ENCODE results near the gene STRIP1. TPM values are rescaled to one million over a fixed set of nuclear protein-coding genes. Genes with fewer than 3 reads are reported as not detected.

Gene STRIP1
- total RNA-seq, 1 donor, result 56.0 TPM

DNA sequence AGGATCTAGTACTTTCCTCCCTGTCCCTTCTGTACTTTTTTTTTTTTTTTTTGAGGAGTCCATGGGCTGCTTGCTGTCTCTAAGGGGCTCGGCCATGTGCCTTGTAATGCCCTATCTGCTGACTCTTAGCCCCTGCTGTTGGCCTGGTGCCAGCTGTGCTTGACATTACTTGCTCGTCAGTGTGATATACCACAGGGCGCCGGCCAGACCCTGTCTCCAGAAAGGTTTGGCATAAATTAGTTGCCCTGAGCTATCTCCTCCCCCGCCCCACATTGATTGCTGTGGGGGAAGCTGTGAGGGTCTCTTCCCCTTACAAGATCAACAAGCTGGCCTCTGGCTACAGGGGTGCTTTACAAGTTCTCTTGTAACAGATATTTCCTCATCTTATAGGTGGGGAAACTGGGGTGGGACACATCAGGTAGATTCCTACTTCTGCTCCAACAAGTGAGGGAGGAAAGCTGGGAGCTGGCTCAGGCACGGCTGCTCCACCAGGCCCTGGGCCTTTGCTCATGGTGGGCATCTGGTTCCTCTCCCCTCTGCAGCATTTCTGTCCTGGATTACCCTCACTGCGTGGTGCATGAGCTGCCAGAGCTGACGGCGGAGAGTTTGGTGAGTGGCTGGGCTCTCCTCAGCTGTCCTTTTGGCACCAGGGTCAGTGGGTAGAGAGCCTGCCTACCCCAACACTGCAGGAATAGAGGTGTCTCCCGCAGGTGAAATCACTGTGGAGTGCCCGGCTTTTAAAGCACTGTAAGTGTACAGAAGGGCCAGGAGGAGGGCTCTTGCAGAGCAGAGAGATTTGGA lies 15.6 kb downstream of the STRIP1 start:
- no peak for DNase-seq (ENCODE audit: low read depth in 2 of 3, low spot score in 2 of 3)

DNA sequence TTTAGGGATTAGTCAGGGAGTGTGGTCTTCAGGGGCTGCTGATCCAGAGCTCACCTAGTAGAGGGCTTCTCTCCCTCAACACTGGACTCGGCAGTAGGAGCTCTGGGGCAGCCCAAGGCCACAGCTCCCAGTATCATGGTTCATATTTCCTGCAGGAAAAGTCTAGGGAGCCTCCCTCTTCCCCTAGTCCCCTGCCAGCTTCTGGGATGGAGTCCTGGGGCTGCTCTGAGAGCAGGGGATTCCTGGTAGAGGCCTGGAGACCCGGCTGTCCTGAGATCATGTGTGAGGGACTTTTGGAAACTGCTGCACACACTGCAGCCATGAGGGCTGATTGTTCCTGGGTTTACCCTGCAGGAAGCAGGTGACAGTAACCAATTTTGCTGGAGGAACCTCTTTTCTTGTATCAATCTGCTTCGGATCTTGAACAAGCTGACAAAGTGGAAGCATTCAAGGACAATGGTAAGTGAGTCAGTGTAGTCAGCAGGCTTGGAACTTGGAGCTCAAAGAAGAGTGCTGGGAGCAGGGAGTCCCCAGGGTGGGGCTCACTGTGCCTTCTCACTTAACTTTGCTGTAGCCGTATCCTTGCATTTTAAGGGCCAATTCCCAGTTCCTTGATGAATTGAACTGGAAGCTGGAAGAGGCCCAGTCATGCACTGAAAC lies 16.3 kb downstream of the STRIP1 start:
- no peak for DNase-seq (ENCODE audit: low read depth in 2 of 3, low spot score in 2 of 3)

DNA sequence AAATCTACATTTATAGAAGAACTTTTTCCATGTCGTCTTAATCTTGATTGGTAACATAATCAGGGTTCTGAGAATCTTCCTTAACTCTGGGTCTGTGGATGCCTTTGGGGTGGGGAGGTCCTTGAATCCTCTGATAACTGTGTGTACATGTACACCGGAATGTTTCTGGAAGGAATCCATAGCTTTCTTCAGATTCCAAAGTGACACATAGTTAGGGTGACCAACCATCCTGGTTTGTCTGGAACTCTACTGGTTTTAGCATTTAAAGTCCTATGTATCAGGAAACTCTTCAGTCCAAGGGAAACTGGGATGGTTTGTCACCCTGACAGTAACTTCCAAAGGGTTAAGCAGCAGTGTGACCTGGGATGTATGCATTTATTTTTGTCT lies 16.8 kb downstream of the STRIP1 start:
- no peak for DNase-seq (ENCODE audit: low read depth in 2 of 3, low spot score in 2 of 3)

DNA sequence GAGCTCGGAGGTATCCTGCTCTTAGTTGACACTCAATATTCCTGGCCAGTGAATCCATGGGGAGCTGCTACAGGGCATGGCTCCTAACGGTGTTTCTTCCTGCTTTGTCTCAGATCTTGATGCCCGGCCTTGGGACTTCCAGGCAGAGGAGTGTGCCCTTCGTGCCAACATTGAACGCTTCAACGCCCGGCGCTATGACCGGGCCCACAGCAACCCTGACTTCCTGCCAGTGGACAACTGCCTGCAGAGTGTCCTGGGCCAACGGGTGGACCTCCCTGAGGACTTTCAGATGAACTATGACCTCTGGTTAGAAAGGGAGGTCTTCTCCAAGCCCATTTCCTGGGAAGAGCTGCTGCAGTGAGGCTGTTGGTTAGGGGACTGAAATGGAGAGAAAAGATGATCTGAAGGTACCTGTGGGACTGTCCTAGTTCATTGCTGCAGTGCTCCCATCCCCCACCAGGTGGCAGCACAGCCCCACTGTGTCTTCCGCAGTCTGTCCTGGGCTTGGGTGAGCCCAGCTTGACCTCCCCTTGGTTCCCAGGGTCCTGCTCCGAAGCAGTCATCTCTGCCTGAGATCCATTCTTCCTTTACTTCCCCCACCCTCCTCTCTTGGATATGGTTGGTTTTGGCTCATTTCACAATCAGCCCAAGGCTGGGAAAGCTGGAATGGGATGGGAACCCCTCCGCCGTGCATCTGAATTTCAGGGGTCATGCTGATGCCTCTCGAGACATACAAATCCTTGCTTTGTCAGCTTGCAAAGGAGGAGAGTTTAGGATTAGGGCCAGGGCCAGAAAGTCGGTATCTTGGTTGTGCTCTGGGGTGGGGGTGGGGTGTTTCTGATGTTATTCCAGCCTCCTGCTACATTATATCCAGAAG lies 19.4 kb downstream of the STRIP1 start:
- peak in 1 of 3 donors; percentile 58 for DNase-seq (ENCODE audit: low read depth in 2 of 3, low spot score in 2 of 3)

DNA sequence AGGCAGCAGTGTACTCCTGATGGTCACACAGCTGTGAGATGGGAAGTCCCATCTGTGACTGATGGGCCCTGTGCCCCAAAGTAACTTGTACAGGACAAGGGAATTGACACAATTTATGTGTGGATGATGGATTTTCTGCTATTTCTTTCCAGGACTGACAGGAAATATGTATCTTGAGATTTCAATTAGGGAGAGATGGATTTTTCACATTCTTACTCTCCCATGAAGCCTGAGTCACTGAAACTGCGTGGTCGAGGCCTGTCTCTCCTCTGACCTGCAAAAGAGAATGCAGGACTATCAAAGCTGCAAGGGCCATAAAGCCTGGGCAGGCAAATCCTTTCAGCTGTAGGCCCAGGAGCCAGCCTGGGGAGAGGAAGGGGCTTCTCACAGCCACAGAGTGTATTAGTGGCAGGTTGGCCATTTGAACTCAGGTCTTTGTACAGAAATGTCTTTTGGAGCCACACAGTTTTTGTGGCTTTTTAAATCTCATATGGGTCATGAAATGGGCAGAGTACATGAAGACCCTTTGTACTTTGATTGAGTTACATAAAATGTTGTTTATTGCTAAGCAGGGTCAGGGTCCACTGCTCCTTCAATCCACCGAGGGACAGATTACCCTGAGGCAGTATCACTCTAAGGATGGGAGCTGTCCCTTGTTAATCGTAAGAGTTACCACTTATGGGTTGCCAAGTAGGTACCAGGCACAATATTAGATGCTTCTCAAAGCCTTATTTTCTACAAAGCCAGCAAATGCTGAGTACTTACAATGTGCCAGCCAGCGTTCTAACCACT lies 21.3 kb downstream of the STRIP1 start:
- no peak for DNase-seq (ENCODE audit: low read depth in 2 of 3, low spot score in 2 of 3)

DNA sequence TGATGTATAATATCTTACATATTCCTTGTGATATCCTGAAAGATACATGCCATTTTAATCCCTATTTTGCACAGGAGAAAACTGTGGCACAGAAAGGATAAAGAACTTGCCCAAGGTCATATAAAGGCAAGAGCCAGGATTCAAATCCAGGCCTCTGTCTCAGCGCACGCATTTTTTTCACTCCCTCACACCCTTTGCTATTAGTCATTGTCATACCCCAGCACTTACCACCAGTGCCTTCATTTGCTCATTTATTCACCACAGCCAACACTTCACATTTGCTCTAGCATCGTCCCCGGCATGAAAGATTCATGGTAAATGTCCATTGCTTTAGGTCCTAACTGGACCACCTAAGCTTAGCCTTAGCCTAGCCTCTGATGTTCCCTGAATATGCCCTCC lies 21.9 kb downstream of the STRIP1 start:
- DNase-seq (ENCODE audit: low read depth in 2 of 3, low spot score in 2 of 3), result no peak

DNA sequence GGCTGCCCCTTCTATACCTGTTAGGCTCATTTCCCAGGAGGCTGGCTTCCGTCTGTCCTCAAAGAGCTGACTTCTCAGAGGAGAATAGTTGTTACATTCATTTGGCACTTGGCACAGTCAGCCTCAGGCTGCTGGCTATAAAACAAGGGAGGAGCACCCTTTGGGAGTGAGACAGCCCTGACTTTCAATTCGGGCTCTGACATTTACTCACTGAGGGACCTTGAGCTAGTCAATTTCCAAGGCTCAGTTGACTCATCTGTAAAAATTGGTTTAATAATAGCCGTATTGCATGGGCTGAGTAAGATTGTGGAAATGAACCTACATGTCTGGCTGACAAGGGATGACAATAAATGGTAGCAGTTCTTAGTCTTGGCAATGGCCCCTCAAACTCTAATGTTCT lies 22.4 kb downstream of the STRIP1 start:
- no peak for DNase-seq (ENCODE audit: low read depth in 2 of 3, low spot score in 2 of 3)

DNA sequence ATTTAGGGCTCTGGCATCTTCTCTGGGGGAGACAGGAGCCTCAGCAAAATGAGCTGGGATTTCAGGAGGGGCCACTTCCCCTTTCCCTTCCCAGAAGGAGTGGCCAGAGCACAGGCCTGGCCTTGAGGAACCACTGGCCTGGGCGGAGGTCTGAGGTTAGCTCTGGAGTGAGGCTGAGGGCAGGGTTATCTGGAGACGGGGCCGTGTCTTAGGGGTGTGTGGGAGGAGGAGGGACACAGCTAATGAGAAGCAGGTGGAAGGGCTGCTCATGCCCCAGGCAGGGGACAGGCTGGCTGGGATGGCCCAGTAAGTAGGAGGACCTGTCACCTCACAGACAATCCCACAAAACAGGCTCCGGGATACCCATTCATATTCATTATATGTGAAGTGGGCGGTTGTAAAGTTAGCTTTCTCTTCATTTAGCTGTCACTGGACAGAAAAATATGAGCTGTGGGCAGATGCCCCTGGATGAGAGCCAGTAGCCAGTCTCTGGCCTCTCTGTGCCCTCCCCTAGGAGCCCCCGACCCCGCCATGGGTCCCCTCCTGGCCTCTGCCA lies 23.6 kb downstream of the STRIP1 start:
- DNase-seq (ENCODE audit: low read depth in 2 of 3, low spot score in 2 of 3), result no peak

DNA sequence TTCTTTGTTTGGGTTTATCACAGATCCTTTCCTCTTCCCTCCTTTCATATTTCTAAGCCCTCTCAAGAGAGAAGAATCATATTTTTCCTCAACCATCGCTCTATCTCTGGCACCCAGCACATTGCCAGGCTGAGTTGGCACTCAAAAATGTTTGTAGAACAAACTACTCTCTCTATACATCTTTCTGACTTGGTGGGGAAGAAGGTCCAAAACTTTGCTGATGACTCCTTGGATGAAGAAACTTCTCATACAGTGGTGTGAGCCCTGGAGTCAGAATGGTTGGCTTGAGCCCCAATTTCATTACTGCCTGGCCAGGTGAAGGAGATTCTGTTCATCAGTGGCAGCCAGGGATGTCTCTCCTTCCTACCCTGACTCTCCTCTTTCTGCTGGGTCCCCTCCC lies 24.2 kb downstream of the STRIP1 start:
- no peak for DNase-seq (ENCODE audit: low read depth in 2 of 3, low spot score in 2 of 3)

DNA sequence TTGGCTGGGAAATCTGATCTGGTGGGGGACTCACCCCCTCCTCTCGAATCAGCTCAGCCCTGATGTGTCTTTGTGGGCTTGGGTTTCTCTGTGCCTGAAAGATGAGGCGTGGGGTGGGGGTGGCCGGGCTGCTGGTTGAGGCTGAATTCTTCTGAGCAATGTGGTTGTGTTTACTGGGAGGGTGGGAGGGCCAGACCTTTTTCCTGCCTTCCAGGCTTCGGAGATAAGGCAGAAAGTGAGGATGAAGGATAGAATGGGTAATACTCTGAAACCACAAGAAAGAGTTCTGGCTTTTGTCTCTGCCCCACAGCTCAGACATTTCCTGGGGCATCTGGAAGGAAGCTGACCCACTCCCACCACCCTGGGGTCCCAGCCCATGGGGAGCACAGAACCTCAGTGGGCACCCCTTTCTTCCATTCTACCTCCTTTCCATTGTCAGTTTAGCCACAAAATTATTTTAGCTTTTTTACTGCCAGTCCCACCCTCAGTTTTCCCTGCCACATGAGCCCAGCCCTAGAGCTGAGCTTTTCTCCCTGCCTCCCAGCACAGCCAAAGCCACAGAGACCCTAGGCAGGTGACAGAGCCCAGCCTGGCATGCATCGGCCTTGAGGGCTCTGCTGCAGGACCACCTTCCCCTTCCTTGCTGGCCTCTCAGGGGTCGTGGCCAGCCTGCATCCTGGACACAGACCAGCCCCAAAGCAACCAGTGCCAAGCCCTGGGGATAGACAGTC lies 24.9 kb downstream of the STRIP1 start:
- DNase-seq (ENCODE audit: low read depth in 2 of 3, low spot score in 2 of 3), result no peak

DNA sequence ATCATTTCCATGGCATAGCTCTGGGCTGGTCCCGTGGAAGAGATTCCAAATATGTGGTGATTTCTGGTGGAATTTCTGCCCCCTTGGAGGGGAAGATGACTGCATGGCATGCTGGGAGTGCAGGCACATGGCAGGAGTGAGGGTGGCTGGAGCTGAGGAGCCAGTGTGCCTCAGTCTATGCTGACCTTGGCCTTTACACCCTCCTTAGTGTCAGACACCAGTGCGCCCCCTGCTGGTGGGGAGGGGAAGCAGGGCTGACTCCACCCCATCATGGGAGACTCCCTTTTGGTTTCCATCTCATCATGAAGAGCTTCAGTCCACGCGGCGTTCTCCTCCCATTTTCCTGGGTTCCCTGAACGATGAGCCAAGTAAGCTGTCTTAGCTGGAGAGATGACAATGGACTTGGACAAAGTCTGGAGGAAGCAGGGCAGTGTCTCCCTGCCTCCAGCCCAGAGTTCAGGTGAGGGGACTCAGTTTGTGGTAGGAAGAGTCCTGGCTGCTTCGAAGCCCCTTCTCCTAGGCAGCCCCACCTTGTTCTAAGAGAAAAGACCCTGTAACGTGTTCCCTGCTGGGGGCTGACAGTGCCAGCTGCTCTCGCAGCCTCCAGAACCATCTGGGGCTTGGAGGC lies 25.7 kb downstream of the STRIP1 start:
- peak; percentile 41 to 76 (median 50) for DNase-seq (ENCODE audit: low read depth in 2 of 3, low spot score in 2 of 3)

DNA sequence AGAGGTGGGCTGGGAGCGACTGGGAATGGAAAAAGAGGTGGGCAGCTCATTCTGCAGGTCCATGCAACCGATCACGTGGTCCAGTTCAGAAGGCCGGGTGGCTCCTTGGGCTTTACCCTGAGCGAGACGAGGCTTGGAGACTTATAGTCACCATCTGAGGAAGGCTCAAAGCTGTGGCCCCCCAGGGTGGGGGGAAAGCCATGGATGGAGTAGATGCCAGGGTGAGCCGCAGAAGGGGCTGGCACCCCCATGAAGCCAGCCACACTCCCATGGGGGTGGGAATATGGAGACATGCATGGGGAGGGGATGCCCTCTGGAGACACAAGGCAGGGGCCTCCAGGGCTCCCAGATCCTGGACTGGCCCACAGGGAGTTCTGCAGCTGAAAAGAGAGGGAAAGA lies 26.2 kb downstream of the STRIP1 start:
- no peak for DNase-seq (ENCODE audit: low read depth in 2 of 3, low spot score in 2 of 3)

DNA sequence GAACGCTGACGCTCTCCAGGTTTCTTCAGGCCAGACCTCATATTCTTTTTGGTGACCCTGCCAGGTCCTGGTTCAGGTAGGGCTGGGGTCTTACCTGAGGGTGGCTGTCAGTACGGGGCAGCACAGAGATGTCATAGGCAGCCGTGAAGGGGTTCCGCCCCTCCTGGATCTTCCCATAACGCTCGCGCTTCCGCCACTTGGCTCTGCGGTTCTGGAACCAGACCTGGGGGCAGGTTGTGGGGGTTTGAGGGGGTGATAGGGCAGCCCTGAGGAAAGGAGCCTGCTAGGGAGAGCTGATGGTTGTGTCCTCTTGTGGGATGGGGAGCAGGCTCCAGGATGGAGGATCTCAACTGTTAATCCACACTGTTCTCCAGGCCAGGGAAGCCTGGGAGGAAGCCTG lies 26.9 kb downstream of the STRIP1 start:
- no peak for DNase-seq (ENCODE audit: low read depth in 2 of 3, low spot score in 2 of 3)

DNA sequence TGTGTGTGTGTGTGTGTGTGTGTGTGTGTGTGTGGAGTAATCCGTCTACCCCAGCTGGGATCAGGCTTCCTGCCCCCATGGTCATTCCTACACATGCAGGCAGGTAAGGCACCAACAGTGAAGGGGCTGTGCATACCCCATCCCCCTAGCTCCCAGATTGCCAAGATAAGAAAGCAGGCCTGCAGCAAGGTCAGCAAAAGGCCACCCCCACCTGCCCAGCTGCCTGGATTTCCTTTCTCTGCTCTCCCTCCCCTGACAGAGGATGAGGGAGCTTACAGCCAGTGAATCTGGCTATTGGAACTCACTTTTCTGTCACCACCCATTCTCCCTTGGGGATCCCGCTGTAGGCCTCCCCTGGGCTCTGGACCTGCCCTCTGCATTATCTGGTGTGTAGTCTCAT lies 28.2 kb downstream of the STRIP1 start:
- no peak for DNase-seq (ENCODE audit: low read depth in 2 of 3, low spot score in 2 of 3)

DNA sequence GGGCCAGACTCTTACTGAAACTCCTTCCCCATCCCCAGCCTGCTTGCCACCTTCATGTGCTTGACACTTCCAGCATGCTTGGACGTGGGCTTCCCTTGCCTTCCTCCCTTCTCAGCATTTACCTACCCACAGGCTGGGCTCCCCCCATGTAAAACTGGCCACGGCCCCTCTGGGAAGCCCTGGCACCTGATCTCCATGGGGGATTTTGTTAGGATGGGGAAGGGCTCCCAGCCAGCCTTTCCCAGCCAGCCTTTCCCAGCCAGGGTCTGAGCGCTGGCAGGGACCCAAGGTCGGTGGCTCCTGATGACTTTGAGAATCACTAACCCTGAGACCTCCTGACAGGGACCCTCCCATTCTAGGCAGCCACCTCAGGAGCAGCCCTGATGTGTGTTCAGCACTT lies 29.4 kb downstream of the STRIP1 start:
- no peak for DNase-seq (ENCODE audit: low read depth in 2 of 3, low spot score in 2 of 3)

DNA sequence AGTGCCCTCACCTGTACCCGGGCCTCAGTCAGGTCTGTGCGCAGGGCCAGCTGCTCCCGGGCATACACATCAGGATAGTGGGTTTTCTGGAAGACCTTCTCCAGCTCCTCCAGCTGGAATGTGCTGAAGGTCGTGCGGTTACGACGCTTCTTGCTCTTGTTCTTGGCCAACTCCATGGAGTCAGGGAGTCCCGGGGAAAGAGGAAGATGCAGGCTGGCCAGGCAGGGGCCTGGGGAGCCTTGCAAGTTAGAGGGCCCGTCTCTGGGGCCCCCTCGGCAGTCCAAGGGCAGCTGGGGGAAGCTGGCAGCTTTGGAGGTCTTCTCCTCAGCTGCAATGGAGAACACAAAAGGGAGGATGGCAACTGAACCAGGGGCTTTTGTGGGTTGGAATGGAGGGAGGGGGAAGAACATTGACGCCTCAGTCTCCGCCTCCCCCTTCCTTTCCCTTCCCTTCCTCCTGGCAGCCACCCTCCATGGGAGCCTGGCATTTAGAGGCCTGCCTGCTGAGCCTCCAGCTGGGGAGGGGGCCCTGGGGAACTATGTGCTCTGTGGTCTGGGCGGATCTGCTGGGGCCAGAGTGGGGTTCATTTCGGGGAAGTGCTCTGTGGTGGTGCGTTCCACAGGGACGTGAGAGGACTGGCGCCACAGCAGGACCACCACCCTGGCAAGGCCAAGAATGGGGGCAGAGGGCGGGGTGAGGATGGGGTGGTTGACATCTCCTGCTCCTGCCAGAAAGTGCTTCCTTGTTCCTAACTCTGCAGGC lies 30.3 kb downstream of the STRIP1 start:
- no peak for DNase-seq (ENCODE audit: low read depth in 2 of 3, low spot score in 2 of 3)

DNA sequence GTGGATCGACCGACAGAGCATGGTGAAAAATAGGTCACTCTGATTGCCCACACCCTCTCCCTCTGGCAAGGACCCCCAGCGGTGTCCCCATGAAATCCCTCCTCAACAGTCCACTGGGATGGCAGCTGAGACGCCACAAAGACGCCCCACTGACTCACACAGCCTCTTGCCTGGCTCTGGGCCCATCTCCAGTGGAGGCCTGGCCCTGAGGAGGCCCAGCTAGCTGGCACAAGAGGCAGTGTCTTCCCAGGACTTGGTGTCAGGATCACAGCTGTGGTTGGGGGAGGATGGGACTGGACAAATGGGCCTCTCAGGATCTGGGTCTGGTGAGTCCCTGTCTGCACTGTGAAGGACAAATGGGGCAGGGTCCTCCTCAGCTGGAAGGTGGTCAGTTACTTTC lies 31.4 kb downstream of the STRIP1 start:
- DNase-seq (ENCODE audit: low read depth in 2 of 3, low spot score in 2 of 3), result no peak

DNA sequence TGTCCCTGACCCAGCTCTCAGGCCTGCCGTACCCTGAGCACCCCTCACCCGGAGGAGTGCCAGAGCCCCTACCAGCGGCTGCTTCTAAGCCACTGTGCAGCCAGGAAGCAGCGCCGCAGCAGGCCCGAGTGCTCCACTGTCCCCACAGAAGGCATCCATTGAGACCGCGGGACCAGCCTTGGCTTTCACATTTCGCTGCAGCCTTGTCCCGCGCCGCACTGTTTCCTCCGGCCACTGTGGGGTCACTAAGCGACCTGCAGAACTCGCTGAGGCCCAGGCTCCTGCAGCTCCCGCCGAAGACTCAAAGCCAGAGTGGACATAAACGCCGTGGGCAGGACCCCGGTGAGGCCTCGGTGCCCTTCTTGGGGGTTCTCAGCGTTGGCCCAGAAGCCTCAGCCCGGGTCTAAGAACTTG lies 33.1 kb downstream of the STRIP1 start:
- DNase-seq (ENCODE audit: low read depth in 2 of 3, low spot score in 2 of 3), result no peak
